HG02610 (cell line): ENCODE data around the gene ZNF787.
"Not testable (repeated sequence)": the region's sequence is repeated elsewhere in the genome, so short reads cannot be mapped to it uniquely, and the experiment has no call there.

Experiments
- ATAC-seq: cut with Tn5 transposase; IDR thresholded peaks from one replicate; pipeline ENCODE4 v1.9.1; 2021; ENCODE audit warnings: mild to moderate bottlenecking, moderate library complexity; ENCODE audit not compliant: unreplicated experiment

The ZNF787 gene

DNA sequence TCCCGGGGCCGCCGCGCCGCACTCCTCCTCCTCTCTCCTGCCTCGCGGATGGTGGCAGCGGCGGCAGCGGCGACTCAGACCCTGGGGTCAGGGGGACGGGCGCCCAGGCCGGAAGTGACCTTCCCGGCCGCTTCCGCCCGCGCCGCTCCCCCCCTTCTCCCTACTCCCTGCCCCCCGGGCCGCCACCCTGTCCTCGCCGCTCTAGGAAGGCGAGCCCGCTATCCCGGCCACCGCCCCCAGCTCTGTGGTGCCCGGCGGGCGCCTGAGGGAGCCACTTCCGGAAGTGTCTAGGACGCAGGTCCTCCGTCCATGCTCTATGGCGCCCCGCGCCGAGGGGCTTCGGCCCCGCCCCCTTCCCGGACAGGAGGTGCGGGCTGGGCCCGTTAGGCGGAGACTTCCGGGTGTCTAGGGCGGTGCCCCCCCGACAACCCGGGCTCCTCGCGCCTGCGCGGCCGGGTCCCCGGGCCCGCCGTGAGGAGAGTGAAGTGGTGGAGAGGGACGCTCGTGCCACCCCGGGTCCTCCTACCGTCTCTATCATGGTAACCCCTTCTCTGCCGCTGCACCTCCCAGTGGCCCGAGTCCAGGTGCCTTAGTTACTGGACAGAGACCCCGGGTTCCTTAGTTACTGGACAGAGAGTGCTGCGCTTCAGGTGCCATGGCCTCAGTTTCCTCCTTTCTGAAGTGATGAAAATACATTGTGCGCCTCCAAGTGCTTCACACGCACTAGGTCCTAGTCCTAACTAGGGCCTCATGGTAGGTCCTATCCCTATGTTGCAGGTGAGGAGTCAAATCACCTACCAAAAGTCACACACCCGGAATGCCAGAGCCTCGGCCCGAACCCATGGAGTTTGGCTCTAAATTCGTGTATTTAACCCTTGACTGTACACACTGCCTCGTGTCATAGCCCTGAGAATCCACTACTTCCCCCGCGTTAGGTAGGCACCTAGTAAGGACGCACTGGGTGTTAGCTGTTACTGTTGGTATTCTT, at the start of gene ZNF787:
Gene ZNF787, minus strand, starts transcription at position 116 of the 988 bp plus-strand sequence. CDS start 18,078 bp downstream, outside the sequence.
- peak; percentile 80 for ATAC-seq

DNA sequence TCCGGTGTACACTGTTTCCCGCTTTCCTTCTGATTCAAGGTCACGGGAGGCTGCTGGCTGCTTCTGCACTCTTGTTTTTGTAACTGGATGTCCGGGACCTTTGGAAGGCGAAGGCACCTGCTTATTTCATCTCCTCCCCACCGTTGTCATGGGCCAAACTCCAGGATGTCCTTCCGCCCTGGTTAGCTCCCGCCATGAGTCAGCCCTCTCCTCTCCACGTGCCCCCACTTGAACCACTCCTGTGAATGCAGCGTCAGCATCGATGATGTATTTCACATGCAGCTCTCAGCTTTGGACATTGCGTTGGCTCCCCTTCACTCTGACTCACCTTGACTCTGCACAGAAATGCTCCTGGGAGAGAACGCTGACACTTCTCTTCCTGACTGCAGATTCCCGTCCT, 49.2 kb upstream of the ZNF787 start:
- ATAC-seq, result no peak

GRCh38 chr19:56167064-56167578, 46.0 kb upstream of the ZNF787 start:
- ATAC-seq, result no peak

GRCh38 chr19:56163097-56163496, 42.0 kb upstream of the ZNF787 start:
- ATAC-seq, result no peak

GRCh38 chr19:56162258-56162657, 41.2 kb upstream of the ZNF787 start:
- ATAC-seq, result peak; percentile 44

- no peak for ATAC-seq
Observed at GRCh38 chr19:56161534-56161933, 40.4 kb upstream of the ZNF787 start.

DNA sequence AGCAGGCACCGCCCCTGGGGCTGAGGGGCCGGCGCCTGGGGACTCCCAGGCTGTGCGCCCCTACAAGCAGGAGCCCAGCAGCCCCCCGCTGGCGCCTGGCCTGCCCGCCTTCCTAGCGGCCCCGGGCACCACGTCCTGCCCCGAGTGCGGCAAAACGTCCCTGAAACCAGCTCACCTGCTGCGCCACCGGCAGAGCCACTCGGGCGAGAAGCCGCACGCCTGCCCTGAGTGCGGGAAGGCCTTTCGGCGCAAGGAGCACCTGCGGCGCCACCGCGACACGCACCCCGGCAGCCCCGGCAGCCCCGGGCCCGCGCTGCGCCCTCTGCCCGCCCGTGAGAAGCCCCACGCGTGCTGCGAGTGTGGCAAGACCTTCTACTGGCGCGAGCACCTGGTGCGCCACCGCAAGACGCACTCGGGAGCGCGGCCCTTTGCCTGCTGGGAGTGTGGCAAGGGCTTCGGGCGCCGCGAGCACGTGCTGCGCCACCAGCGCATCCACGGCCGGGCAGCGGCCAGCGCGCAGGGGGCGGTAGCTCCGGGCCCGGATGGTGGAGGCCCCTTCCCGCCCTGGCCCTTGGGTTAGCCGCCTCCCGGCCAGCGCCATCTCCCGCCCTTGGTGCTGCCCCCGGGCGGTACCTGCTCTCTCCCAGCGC, 38.7 kb upstream of the ZNF787 start:
- ATAC-seq, result no peak

DNA sequence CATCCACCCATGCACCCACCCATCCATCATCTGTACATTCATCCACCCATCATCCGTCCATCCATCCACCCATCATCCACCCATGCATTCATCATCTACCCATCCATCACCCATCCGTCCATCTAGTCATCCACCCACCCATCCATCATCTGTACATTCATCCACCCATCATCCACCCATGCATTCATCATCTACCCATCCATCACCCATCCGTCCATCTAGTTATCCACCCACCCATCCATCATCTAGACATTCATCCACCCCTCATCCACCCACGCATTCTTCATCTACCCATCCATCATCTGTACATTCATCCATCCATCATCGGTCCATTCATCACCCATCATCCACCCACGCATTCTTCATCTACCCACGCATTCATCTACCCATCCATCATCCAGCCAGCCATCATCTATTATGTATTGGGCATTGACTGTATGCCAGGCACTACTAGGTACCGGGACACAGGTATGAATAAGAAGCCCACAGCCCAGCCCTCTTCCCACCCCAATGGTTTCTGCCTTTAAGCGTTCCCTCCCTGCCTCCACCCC, 38.0 kb upstream of the ZNF787 start:
- no peak for ATAC-seq

- no peak for ATAC-seq
Observed at GRCh38 chr19:56158170-56158757, 37.2 kb upstream of the ZNF787 start.

GRCh38 chr19:56156768-56157167, 35.7 kb upstream of the ZNF787 start:
- no peak for ATAC-seq

DNA sequence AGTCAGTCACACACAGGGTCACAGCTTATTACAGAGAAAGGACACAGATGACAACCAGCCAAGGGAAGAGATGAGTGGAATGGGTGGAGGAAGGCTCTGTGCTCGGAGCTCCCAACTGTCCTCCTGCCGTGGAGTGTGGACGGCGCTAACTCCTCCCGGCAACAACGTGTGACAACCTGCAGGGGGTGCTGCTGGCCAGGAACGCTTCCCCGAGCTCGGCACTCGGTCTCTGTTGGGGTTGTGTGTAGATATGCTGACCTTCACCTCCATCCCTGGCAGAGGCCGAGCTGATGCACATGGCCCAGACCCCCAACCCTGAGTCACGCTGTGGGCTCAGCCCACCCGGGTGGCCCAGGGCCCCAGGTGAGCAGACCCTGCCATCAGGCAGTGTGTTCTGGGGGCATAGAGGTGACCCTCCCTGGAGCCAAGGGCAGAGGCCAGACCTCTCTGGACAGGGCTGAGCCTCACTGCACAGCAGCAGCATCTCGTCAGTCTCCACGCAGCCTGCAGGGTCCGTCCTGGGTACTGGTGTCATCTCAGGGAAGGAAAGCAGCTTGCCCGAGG, 34.1 kb upstream of the ZNF787 start:
- no peak for ATAC-seq

- no peak for ATAC-seq
Observed at GRCh38 chr19:56153507-56153906, 32.4 kb upstream of the ZNF787 start.

DNA sequence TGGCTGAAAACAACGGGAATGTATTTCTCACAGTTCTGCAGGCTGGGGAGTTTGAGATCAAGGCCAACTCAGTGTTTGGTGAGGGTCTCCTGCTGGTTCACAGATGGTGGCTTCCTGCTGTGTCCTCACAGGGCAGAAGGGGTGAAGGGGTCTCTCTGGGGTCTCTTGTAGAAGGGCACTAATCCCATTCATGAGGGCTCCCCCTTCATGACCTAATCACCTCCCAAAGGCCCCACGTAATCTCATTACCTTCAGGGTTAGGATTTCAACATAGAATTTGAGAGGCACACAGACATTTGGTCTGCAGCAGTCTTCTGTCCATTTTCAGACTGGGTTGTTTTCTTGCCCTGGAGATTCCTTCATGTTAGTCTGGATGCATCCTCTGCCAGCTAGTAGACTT, 31.5 kb upstream of the ZNF787 start:
- no peak for ATAC-seq

GRCh38 chr19:56150358-56150757, 29.3 kb upstream of the ZNF787 start:
- no peak for ATAC-seq

- no peak for ATAC-seq
Observed at GRCh38 chr19:56149656-56150038, 28.6 kb upstream of the ZNF787 start.

DNA sequence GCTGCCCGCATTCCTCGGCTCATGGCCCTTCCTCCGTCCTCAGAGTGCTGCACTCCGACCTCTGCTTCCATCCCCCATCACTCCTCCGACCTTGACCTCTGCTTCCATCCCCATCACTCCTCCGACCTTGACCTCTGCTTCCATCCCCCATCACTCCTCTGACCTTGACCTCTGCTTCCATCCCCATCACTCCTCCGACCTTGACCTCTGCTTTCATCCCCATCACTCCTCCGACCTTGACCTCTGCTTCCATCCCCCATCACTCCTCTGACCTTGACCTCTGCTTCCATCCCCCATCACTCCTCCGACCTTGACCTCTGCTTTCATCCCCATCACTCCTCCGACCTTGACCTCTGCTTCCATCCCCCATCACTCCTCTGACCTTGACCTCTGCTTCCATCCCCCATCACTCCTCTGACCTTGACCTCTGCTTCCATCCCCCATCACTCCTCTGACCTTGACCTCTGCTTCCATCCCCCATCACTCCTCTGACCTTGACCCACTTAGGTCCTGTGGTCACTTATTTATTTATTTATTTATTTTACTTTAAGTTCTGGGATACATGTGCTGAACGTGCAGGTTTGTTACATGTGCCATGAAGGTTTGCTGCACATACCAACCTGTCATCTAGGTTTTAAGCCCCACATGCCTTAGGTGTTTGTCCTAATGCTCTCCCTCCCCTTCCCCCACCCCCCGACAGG, 28.0 kb upstream of the ZNF787 start:
- ATAC-seq, result not testable (repeated sequence)

GRCh38 chr19:56148096-56148495, 27.0 kb upstream of the ZNF787 start:
- no peak for ATAC-seq

GRCh38 chr19:56147307-56147706, 26.2 kb upstream of the ZNF787 start:
- no peak for ATAC-seq

GRCh38 chr19:56146904-56147303, 25.8 kb upstream of the ZNF787 start:
- ATAC-seq, result no peak

- ATAC-seq, result no peak
Observed at GRCh38 chr19:56145698-56146097, 24.6 kb upstream of the ZNF787 start.
